Mucosa of rectum (tissue), 2 donors: ENCODE results near the gene LIG4.

Experiments used
- H3K27ac ChIP-seq, 2 donors: one replicate each; pipeline ENCODE4 v1.7.0; 2013; ENCODE audit warnings: inconsistent platforms in 2 of 2, low read depth in 2 of 2, low read length in 2 of 2
- H3K27me3 ChIP-seq, 2 donors: one replicate each; pipeline ENCODE4 v1.7.0; 2013; ENCODE audit warnings: low read length in 2 of 2; ENCODE audit not compliant: control insufficient read depth in 2 of 2, insufficient read depth in 2 of 2
- H3K36me3 ChIP-seq, 2 donors: one replicate each; pipeline ENCODE4 v1.7.0; 2013; ENCODE audit warnings: low read length in 2 of 2; ENCODE audit not compliant: control insufficient read depth in 2 of 2, insufficient read depth in 2 of 2
- H3K4me1 ChIP-seq, 2 donors: one replicate each; pipeline ENCODE4 v1.7.0; 2013; ENCODE audit warnings: low read length in 2 of 2, mild to moderate bottlenecking in 1 of 2; ENCODE audit not compliant: control insufficient read depth in 2 of 2, insufficient read depth in 2 of 2
- H3K4me3 ChIP-seq, 2 donors: one replicate each; pipeline ENCODE4 v1.7.0; 2013; ENCODE audit warnings: low read length in 2 of 2
- H3K9ac ChIP-seq, 2 donors: one replicate each; pipeline ENCODE4 v1.7.0; 2013; ENCODE audit warnings: low read length in 2 of 2, low read depth in 1 of 2, mild to moderate bottlenecking in 1 of 2
- H3K9me3 ChIP-seq, 2 donors: one replicate each; pipeline ENCODE4 v1.7.0; 2013; ENCODE audit warnings: low read length in 2 of 2; ENCODE audit not compliant: control insufficient read depth in 2 of 2
- donor health status: healthy.
- donor health status: Normal muscosa, but diverticular disease.

The LIG4 gene

GRCh38 chr13:108194435-108194936 is 20.9 kb downstream of the LIG4 start:
- peaks cover 0 to 2% of the 10 kb centered on the region in 2 donors for H3K27me3 ChIP-seq
- no peak overlapping the region for H3K4me3 ChIP-seq
- no peaks in the 10 kb centered on the region for H3K4me1 ChIP-seq
- H3K9ac ChIP-seq, result no peak overlapping the region
- peaks cover 0 to 5% of the 10 kb centered on the region in 2 donors for H3K9me3 ChIP-seq
- H3K36me3 ChIP-seq, result no peaks in the 10 kb centered on the region
- H3K27ac ChIP-seq, result no peak overlapping the region

DNA sequence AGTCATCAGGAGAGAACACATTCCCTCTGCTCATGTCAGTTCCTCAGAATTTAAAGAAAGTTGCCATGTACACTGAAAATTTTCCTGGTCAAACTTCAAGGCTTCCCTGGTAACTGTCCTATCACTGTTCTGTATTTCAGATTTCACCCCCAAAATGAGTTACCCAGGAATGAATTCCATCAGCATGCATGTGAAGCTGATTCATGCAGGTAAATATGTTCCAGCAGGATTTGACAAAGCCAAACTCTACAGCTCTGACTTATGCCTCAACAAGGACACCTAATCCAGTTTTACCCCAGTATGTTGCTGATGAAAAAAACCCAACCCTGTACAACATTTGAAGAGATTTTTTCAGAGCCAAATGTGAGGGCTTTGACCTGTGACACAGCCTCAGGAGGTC is 21.5 kb downstream of the LIG4 start:
- no peaks in the 10 kb centered on the region for H3K36me3 ChIP-seq
- H3K9me3 ChIP-seq, result peaks cover 0 to 5% of the 10 kb centered on the region in 2 donors
- H3K9ac ChIP-seq, result no peak overlapping the region
- peaks cover 0 to 2% of the 10 kb centered on the region in 2 donors for H3K27me3 ChIP-seq
- H3K4me3 ChIP-seq, result no peak overlapping the region
- H3K27ac ChIP-seq, result no peak overlapping the region
- no peaks in the 10 kb centered on the region for H3K4me1 ChIP-seq

DNA sequence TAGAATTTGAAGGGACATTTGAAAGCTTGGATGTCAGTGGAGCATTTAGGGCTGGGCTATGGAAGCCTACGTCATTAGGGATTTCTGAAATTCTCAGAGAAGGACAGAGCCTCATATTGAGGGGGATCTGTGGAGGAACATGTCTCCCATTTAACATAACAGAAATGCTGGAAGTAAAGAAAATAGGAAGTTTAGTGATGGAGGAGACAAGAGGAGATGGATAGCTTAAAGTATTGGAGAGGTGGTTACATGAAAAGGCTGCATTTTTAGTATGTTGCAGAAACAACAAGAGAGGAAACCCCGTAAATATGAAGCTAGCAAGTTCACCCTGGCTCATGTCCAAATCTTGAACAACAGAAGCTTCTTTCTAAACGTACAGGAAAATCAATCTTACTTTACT is 24.4 kb downstream of the LIG4 start:
- H3K9me3 ChIP-seq, result peaks cover 0 to 5% of the 10 kb centered on the region in 2 donors

DNA sequence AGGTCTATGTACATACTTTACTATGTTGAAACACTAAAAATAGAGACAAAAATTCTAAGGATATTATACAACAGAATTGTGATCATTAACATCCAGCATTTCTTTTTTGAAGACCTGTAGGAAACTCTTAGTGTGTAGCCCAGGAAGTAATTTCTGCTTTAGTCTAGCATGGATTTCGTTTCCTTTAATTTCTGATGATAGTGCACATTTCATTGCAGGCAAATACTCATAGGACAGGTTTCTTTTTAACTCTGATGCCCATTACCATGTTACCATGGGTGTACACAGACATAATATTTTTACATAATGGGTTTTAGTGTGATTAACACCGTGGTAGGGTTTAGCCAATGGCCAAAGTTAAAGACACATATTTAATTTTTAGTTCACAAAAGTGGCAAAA is 27.1 kb downstream of the LIG4 start:
- Histone ChIP-seq H3K36me3 (no peaks in the 10 kb centered on the region), H3K9ac (no peak overlapping the region), H3K27ac (no peak overlapping the region), H3K4me1 (no peaks in the 10 kb centered on the region), H3K27me3 (peaks cover 0 to 2% of the 10 kb centered on the region in 2 donors), H3K4me3 (no peak overlapping the region), H3K9me3 (no peaks in the 10 kb centered on the region)

More for the DNA sequence above, 24.4 kb downstream of the LIG4 start:
- H3K9ac ChIP-seq, result no peak overlapping the region
- H3K27ac ChIP-seq, result no peak overlapping the region
- peaks cover 0 to 2% of the 10 kb centered on the region in 2 donors for H3K27me3 ChIP-seq
- no peaks in the 10 kb centered on the region for H3K36me3 ChIP-seq
- no peak overlapping the region for H3K4me3 ChIP-seq
- no peaks in the 10 kb centered on the region for H3K4me1 ChIP-seq

DNA sequence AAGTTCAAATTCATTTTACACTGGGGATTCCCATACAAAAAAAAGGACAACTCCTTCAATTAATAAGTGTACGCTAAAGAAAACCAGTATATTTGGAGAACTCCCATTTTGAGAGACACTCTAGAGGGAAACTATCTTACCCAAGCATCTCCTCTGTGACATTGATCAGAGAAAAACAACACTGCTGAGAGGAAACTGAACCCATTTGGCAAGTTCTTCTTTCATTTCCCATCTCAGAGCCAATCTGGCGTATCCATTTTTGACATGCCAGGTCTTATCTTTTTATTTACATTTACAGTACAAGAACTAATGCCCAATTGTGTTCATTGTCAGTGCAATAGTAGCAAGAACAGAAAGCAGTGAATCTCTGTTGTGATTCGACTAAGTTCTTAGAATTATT is 30.1 kb downstream of the LIG4 start:
- no peaks in the 10 kb centered on the region for H3K9me3 ChIP-seq
- H3K27me3 ChIP-seq, result peaks cover 0 to 2% of the 10 kb centered on the region in 2 donors
- no peak overlapping the region for H3K4me3 ChIP-seq
- H3K9ac ChIP-seq, result no peak overlapping the region
- H3K36me3 ChIP-seq, result no peaks in the 10 kb centered on the region
- no peaks in the 10 kb centered on the region for H3K4me1 ChIP-seq
- H3K27ac ChIP-seq, result no peak overlapping the region

DNA sequence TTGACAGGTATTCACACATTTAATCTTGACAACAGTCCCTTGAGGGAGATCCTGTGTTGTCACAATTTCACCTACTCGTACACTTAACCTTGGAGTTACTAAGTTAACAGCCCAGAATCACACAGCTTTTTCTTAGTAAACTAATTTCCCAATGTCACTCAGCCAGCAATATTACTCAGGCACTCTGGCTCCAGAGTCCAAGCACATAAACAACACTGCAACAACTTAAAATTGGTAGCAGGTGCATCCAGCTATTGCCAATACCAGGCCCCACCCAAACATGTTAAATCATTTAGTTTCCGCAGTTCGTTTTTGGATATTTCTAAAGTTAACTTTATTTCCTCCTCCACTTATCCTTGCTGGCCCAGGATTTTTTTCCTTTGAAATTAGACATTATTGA is 32.7 kb downstream of the LIG4 start:
- H3K27me3 ChIP-seq, result no peaks in the 10 kb centered on the region
- no peak overlapping the region for H3K9ac ChIP-seq
- no peaks in the 10 kb centered on the region for H3K9me3 ChIP-seq
- no peak overlapping the region for H3K4me3 ChIP-seq
- H3K4me1 ChIP-seq, result no peaks in the 10 kb centered on the region
- H3K36me3 ChIP-seq, result no peaks in the 10 kb centered on the region
- no peak overlapping the region for H3K27ac ChIP-seq

GRCh38 chr13:108178078-108178477 is 37.3 kb downstream of the LIG4 start:
- Histone ChIP-seq H3K36me3 (no peaks in the 10 kb centered on the region), H3K27me3 (no peaks in the 10 kb centered on the region), H3K4me1 (no peaks in the 10 kb centered on the region), H3K27ac (no peak overlapping the region), H3K4me3 (no peak overlapping the region), H3K9ac (no peak overlapping the region), H3K9me3 (no peaks in the 10 kb centered on the region)

DNA sequence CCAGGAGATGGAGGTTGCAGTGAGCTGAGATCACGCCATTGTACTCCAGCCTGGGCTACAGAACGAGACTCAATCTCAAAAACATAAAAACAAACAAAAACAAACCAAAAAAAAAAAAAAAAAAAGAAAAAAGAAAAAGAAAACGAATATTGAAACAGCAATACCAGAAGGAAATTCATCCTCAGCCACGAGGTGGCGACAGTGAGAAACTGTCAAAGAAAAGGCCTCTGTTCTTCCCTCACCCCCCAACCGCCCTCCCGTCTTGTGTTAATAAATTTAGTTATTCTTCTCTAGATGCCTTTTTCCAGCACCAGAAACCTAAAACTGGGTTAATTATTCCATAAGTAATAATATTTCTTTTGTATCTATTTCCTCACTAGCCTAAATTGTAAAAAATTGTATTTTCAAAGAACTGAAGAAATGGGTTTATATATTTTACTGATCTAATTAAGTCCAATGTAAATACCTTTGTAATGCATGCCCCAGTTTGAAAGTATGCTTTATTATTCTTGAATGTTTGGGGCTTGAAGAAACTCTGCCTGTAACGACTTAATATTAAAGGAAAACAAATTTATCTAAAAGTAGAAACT is 38.6 kb downstream of the LIG4 start:
- H3K27ac ChIP-seq, result no peak overlapping the region
- no peak overlapping the region for H3K4me3 ChIP-seq
- H3K4me1 ChIP-seq, result no peaks in the 10 kb centered on the region
- no peaks in the 10 kb centered on the region for H3K36me3 ChIP-seq
- H3K9me3 ChIP-seq, result no peaks in the 10 kb centered on the region
- no peak overlapping the region for H3K9ac ChIP-seq
- no peaks in the 10 kb centered on the region for H3K27me3 ChIP-seq

- no peaks in the 10 kb centered on the region for H3K27me3 ChIP-seq
- H3K4me1 ChIP-seq, result no peaks in the 10 kb centered on the region
- H3K36me3 ChIP-seq, result no peaks in the 10 kb centered on the region
- no peaks in the 10 kb centered on the region for H3K9me3 ChIP-seq
- no peak overlapping the region for H3K27ac ChIP-seq
- H3K4me3 ChIP-seq, result no peak overlapping the region
- no peak overlapping the region for H3K9ac ChIP-seq
These were observed 46.4 kb downstream of the LIG4 start for GRCh38 chr13:108168929-108169328.

DNA sequence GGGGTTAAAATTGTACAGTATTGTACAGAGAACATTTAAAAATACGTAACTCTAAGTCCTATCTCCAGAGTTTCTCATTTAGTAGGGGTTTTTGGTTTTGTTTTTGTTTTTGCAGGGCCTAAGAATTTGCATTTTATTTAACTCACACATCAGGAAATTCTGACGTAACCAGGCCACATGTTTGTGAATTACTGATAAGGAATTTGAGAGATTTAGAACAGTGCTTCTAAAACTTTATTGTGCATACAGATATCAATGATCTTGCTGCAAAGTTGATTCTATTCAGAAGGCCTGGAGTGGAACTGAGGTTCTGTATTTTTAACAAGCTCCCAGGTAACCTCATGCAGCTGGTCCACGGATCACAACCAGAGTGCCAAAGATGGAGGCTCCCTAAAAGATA is 49.3 kb downstream of the LIG4 start:
- Histone ChIP-seq H3K4me3 (no peak overlapping the region), H3K4me1 (no peaks in the 10 kb centered on the region), H3K9ac (no peak overlapping the region), H3K27ac (no peak overlapping the region), H3K36me3 (no peaks in the 10 kb centered on the region), H3K27me3 (no peaks in the 10 kb centered on the region), H3K9me3 (no peaks in the 10 kb centered on the region)
